GM18499 (cell line): Measurements from ENCODE around the gene WDHD1.
"Not testable (repeated sequence)": the region's sequence is repeated elsewhere in the genome, so short reads cannot be mapped to it uniquely, and the experiment has no call there.

Experiments used
- ATAC-seq: cut with Tn5 transposase; IDR thresholded peaks from one replicate; pipeline ENCODE4 v1.9.1; 2021; ENCODE audit warnings: moderate number of reproducible peaks; ENCODE audit not compliant: insufficient read depth, unreplicated experiment

Gene WDHD1

DNA sequence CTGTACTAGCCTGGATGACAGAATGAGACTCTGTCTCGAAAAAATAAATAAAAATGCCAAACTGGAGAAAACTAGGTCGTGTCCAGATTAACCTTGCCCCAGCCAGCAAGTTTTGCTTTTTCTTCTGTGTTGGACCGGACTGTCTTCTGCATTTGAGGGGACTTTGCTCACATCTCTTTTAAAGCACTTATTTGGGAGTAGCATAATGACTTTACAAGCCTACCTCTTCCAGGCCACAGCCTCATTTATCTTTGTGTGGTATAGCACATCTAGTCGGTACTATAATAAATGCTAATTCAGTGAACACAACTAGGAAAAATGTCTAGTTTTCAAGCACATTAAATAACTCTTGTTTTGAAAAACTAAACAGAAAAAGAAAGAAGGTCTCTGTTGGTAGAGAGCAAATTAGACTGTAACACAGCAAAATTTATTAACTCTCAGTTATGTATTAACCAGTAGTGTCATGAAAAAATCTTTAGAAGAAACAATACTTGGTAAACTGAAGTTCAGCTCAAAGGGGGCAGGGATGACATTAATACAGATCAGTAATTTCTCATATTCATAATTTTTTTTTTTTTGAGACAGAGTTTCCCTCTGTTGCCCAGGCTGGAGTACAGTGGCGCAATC, 52.0 kb downstream of the WDHD1 start:
- ATAC-seq = no peak

DNA sequence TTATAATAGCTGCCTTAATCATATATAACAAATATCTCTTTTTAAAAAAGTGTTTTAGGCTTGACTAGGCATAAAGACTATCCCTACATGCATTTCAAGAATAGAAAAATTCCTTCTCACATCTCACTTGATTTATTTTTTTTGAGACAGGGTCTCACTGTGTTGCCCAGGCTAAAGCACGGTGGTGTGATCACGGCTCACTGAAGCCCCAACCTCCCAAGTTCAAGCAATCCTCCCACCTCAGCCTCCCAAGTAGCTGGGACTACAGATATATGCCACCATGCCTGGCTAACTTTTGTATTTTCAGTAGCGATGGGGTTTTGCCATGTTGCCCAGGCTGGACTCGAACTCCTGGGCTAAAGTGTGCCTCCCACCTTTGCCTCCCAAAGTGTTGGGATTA, 59.4 kb downstream of the WDHD1 start:
- ATAC-seq = no peak

DNA sequence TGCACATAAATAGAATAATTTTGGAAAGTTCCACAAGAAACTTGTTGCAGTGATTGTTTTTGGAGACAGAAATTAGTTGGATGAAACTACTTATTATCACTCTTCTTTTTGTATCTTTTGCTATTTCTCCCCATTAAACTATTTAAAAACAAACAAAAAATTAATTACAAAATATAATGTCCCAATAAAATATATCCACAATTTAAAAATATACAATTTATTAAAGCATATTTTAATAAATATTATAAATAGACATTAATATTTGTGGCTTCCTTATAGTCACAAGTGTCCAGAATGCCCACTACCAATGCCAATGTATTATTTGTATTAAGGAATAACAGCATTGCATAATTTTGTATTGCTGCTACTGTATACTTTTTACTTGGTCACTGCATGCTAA, 71.8 kb downstream of the WDHD1 start:
- ATAC-seq = no peak

DNA sequence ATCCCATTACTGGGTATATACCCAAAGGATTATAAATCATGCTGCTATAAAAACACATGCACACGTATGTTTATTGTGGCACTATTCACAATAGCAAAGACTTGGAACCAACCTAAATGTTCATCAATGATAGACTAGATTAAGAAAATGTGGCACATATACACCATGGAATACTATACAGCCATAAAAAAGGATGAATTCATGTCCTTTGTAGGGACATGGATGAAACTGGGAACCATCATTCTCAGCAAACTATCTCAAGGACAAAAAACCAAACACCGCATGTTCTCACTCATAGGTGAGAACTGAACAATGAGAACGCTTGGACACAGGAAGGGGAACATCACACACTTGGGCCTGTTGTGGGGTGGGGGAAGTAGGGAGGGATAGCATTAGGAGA, 73.3 kb downstream of the WDHD1 start:
- not testable (repeated sequence) for ATAC-seq

DNA sequence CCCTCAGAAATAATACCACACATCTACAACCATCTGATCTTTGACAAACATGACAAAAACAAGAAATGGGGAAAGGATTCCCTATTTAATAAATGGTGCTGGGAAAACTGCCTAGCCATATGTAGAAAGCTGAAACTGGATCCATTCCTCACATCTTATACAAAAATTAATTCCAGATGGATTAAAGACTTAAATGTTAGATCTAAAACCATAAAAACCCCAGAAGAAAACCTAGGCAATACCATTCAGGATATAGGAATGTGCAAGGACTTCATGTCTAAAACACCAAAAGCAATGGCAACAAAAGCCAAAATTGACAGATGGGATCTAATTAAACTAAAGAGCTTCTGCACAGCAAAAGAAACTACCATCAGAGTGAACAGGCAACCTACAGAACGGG, 74.1 kb downstream of the WDHD1 start:
- not testable (repeated sequence) for ATAC-seq

DNA sequence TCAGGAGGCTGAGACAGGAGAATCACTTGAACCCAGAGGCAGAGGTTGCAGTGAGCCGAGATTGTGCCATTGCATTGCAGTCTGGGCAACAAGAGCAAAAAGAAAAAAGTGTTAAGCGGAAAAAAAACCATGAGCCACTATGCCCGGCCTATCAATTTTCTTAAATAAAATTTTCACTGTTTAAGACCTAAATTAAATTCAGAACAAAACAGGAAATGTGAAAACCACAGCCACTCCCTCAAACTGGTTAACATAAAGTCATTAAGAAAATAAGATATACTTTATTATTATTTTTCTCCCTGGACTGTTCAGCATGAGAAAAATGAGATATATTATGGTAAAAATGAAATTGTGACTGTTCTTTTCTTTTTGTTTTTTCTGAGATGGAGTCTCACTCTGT, 79.7 kb downstream of the WDHD1 start:
- no peak for ATAC-seq

DNA sequence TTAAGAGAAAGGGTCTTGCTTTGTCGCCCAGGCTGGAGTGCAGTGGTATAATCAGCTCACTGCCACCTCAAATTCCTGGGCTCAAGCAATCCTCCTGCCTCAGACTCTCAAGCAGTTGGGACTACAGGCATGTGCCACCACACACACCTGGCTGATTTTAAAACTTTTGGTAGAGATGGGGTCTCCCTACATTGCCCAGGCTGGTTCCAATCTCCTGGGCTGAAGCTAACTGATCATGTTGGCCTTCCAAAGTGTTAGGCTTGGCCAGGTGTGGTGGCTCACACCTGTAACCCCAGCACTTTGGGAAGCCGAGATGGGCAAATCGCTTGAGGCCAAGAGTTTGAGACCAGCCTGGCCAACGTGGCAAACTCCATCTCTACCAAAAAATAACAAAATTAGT, 80.4 kb downstream of the WDHD1 start:
- no peak for ATAC-seq

DNA sequence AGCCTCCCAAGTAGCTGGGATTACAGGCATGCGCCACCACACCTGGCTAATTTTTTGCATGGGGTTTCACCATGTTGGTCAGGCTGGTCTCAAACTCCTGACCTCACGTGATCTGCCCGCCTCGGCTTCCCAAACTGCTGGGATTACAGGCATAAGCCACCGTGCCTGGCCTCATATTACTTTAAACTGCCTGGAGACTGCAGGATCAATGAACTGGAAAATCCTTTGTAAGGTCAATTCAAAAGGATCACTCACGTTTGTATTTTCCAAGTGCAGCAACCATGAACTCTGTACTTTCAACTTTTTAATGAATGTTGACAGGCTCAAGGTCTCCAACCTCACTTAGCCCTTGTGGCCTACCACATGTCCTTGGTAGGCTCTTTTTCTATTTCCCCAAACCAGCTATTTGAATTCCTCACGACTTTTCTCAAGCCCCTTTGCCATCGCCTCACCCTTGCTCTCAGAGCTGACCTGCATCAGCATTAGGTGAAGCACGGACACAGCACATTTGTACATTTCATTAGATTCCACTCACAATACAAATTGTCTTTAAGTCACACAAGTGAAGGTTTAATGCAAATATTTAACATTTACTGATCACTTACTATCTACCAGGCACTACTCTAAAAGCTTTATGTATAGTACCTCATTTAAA, 82.0 kb downstream of the WDHD1 start:
- no peak for ATAC-seq

DNA sequence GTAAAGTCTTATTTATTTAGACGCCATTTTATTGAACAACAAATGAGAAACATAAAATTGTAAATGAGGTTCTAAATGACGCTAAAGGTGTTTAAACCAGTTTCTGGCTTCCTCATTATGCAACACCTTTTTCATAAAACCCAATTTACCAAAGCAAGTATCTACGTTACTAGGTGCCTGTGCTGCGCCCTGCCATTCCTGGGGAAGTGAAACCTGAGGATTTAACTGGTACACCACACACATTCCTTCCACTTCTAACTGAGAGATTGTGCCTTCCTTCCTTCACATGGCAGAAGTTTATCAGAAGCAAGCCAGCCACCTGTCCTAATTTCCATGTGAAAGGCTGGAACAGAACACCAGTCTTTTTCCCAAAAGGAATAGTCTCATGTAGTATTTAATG, 84.0 kb downstream of the WDHD1 start:
- no peak for ATAC-seq

DNA sequence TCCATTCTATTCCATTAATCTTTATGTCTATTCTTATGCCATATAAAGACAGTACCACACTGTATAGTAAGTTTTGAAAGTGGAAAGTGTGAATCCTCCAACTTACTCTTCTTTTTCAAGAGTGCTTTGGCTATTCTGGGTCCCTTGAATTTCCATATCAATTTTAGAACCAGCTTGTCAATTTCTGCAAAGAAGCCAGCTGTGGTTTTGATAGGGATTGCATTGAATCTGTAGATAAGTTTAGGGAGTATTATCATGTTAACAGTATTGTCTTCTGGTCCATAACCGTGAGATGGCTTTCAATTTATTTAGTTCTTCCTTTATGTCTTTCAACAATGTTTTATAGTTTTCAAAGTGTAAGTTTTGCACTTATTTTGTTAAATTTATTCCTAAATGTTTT, 90.1 kb downstream of the WDHD1 start:
- no peak for ATAC-seq

DNA sequence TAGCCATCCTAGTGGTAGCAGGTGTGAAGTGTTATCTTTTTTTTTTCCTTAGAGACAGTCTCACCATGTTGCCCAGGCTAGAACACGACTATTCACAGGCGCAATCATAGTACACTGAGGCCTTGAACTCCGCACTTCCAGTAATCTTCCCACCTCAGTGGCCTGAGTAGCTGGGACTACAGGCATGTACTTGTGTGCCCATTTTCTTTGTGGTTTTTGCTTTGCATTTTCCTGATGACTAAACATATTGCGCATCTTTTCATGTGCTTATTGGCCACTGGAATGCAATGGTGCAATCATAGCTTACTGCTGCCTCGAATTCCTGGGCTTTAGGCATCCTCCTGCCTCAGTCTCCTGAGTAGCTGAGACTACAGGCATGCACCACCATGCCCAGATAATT, 90.9 kb downstream of the WDHD1 start:
- no peak for ATAC-seq

DNA sequence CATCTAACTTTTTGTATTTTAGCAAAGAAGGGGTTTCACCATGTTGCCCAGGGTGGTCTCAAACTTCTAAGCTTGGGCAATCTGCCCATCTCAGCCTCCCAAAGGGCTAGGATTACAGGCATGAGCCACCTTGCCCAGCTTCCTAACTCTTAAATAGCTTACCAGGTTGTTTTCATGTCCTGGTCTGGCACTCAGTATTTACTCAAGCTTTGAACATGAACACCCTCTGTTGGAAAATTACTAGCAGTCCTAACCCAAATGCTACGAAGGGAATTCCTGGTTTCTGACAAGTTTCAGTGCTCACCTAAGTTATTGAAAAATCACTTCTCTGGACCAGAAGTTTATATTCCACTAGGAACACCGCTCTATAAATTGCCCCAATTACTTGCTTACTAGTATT, 91.8 kb downstream of the WDHD1 start:
- ATAC-seq = no peak

DNA sequence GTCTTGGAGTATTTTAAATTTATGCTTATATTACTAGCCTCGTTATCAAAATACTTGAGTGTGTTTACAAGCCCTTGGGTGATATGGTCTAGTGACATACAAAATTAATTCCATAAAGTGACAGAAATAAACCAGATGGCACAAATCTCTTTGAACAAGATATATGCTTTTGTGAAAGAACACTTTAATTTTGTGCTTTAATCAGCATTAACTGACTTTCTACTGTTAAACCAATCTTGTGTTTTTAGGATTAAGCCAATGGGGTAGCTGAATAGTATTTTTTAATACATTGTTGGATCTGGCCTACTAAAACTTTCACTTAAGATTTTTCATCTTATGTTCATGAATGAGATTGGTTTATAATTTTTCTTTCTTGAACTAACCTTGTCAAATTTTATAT, 93.9 kb downstream of the WDHD1 start:
- no peak for ATAC-seq

DNA sequence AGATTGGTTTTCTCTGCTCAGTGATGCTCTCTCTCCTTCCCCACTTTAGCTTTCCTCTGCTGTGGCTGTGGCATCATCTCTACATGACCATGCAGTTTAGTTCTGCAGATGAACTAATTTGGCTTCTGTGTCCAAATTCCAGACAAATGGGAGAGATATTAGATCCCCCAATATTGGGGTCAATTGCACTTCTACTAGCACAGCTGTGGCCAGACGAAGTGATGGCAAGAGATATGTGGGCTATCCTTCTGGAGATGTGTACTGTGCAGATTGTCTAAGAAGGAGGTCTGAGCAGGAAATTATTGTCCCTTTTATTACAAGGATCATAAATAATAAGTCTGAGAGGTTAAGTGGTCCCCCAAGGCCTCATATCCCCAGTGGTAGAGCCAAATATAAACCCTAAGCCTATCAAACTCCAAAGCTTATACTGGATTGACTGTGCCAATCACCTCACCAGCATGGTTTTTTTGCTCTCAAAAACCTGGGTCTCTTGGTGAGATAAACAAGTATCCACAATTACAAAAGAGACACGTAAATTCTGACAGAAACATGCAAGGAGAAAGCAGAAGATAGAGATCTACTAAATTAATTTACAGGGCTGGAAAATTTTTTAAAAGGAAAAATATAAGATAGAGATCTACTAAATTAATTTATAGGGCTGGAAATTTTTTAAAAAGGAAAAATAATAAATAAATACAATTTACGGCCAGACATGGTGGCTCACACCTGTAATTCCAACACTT, 95.1 kb downstream of the WDHD1 start:
- no peak for ATAC-seq

DNA sequence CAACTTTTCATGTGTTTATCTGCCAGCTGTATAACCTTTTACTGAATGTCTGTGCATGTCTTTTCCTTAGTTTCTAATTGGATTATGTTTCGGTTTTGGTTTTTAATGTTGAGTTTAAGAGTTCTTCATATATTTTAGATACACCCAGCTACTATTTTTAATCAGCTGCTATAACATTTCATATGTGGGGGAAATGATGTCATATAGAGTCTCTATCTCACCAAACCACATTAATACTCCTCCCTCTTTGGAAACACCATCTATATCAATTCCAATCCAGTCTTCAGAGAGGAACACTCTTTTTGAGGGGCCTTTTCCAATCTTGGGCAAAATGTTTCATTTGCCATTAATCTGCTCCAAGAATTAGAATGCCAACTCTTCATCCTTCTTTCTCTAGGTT, 95.8 kb downstream of the WDHD1 start:
- no peak for ATAC-seq

DNA sequence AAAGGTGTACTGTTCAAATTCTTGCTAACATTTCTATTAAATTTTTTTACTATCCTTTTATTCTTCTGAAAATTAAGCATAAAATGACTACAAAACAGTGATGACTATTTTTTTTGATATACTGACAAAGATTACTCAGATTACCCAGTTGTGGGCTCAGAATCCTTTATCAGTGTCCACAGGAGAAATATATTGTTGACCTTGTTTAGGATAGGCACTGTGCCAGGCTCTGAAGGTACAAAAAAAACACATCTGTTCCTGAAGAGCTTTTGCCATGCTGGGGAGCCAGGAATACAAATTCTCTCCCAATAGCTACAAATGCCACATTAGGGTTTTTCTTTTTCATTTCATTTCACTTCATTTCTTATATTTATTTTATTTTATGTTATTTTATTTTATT, 97.3 kb downstream of the WDHD1 start:
- no peak for ATAC-seq

DNA sequence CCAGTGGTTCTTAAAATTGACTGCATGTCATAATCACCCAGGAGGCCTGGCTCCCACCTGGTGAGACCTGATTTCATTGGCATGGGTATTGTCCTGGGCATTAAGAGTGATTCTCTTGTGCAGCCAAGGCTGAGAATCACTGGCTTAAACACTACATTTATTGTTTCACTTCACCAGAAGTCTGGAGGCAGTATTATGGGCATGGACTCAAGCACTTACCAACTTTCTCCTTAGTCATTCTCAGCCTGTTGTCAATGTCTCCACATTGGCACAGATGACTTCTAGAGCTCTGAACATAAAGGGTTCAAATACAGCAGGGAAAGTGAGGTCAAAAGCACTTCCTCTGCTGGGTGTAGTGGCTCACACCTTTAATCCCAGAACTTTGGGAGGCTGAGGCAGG, 98.7 kb downstream of the WDHD1 start:
- no peak for ATAC-seq

DNA sequence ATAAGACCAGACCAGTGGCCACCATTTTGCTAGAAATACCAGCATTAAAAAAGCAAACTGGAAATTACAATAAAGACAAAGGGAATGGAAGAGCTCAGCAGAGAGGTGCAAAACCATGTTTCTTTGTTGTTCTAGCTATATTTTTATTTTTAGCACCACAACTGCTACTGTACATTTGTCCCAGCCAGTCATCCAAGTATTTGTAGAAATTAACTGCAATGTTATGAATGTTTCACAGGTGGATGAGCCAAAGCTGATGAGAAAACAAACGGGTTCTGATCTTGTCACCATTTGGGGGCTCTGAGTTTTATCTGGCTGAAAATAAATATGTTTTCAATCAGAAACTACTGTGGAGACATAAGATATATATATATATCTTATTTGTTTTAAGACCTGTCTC, 99.3 kb downstream of the WDHD1 start:
- no peak for ATAC-seq

DNA sequence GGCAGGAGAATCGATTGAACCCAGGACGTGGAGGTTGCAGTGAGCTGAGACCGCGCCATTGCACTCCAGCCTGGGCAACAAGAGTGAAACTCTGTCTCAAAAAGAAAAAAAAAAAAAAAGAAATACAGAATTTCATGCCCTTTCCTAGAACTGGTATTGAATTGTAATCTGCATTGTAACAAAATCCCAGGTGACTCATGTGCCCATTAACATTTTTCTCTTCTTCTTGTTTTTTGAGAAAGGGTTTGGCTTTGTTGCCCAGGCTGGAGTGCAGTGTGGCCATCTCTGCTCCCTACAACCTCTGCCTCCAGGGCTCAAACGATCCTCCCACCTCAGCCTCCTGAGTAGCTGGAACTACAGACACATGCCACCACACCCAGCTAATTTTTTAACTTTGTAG, 100.3 kb downstream of the WDHD1 start:
- ATAC-seq = not testable (repeated sequence)

DNA sequence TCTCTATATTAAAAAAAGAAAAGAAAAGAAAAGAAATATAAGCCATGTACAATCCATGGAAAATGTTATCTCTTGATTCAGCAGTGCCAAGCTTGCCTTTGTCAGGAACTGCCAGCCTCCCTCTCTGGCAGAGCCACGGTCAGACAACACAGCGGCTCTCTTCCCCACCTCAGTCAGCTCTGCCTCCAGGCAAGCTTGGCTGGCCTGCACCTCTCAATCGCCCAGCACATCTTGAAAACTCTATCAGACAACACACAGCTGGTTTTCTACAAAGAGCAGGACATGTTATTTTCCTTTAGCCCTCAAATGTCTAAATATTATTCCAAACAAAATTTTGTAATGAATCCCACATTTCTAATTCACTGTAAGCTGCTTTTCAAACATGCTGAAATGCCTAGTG, 104.3 kb downstream of the WDHD1 start:
- ATAC-seq = no peak

DNA sequence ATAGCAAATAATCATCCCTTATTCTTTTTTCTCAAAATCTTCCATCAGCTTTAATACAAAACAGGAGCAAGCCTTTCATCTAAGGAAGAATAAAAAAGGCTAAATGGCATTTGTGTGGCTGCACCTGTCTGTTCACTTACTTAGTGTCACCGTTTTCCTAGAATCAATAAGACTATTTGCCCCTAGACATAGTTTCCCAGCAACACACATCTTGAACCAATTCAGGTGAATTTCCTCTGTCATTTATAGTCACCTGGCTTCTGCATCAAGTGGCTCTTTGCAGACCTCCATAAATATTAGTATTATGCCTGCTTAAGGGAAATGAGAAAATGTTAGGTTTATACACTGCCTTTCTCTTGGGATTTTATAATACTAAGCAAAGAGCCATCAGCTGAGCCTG, 106.8 kb downstream of the WDHD1 start:
- no peak for ATAC-seq

DNA sequence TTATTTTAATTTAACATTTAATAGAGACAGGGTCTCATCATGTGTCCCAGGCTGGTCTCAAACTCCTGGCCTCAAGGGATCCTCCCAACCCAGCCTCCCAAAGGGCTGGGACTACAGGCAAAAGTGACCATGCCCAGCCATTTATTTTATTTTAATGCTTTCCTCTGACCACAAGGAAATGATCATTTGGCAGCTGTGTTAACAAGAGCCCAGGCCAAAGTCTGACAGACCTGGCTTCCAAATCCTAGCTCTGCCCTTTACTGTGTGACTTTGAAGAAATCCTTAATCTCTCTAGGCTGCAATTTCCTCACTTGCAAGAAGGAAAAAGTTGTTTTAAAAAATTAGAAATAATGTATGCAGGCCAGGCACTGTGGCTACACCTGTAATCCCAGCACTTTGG, 107.6 kb downstream of the WDHD1 start:
- no peak for ATAC-seq
